H9 (cell line): Measurements from ENCODE around the gene SCYGR4. TPM values are rescaled to one million over a fixed set of nuclear protein-coding genes. Genes with fewer than 3 reads are reported as not detected.

Source experiments
- DNase-seq: peaks from one replicate; pipeline ENCODE4 v3.0.0-alpha.2; 2017
- H2AFZ ChIP-seq: one replicate; pipeline ENCODE4 v1.6.1; 2013; ENCODE audit warnings: mild to moderate bottlenecking, low read length, control low read depth, moderate library complexity
- H2AK5ac ChIP-seq: 2 replicates; pipeline ENCODE4 v1.6.1; 2013; ENCODE audit warnings: low read length, control low read depth, mixed read lengths; ENCODE audit not compliant: insufficient read length
- H2BK120ac ChIP-seq: one replicate; pipeline ENCODE4 v1.6.1; 2013; ENCODE audit warnings: low read depth, mild to moderate bottlenecking, low read length, control low read depth, inconsistent platforms; ENCODE audit not compliant: poor library complexity, severe bottlenecking
- H2BK12ac ChIP-seq: 2 replicates; pipeline ENCODE4 v1.6.1; 2013; ENCODE audit warnings: low read length, control low read depth, mixed read lengths, low read depth; ENCODE audit not compliant: insufficient read length
- H2BK15ac ChIP-seq: 2 replicates; pipeline ENCODE4 v1.6.1; 2013; ENCODE audit warnings: low read depth, low read length, control low read depth
- H2BK20ac ChIP-seq: one replicate; pipeline ENCODE4 v1.6.1; 2013; ENCODE audit warnings: low read depth, mild to moderate bottlenecking, low read length, control low read depth, inconsistent platforms; ENCODE audit not compliant: poor library complexity, severe bottlenecking
- H2BK5ac ChIP-seq: 2 replicates; pipeline ENCODE4 v1.6.1; 2013; ENCODE audit warnings: low read length, control low read depth, mixed read lengths; ENCODE audit not compliant: insufficient read length
- H3K14ac ChIP-seq: 2 replicates; pipeline ENCODE4 v1.6.1; 2013; ENCODE audit warnings: low read length, control low read depth; ENCODE audit not compliant: insufficient read depth
- H3K18ac ChIP-seq: 2 replicates; pipeline ENCODE4 v1.6.1; 2013; ENCODE audit warnings: low read depth, mild to moderate bottlenecking, mixed read lengths, low read length, control low read depth; ENCODE audit not compliant: insufficient read length
- H3K23ac ChIP-seq: 2 replicates; pipeline ENCODE4 v1.6.1; 2013; ENCODE audit warnings: low read length, control low read depth, mixed read lengths, low read depth; ENCODE audit not compliant: insufficient read length
- H3K23me2 ChIP-seq: 2 replicates; pipeline ENCODE4 v1.6.1; 2013; ENCODE audit warnings: low read depth, mild to moderate bottlenecking, mixed read lengths, low read length, control low read depth; ENCODE audit not compliant: insufficient read length, poor library complexity, severe bottlenecking
- H3K27ac ChIP-seq: 2 replicates; pipeline ENCODE4 v1.5.1; 2013; ENCODE audit warnings: low read length, control low read depth, mixed read lengths, low read depth; ENCODE audit not compliant: insufficient read length
- H3K27me3 ChIP-seq: 2 replicates; pipeline ENCODE4 v1.6.1; 2013; ENCODE audit warnings: low read length, control low read depth, inconsistent platforms; ENCODE audit not compliant: insufficient read depth
- H3K4ac ChIP-seq: 2 replicates; pipeline ENCODE4 v1.6.1; 2013; ENCODE audit warnings: low read depth, mild to moderate bottlenecking, control low read depth, inconsistent platforms, low read length, moderate library complexity
- H3K4me1 ChIP-seq: 2 replicates; pipeline ENCODE4 v1.6.1; 2013; ENCODE audit warnings: low read length, control low read depth, inconsistent platforms; ENCODE audit not compliant: insufficient read depth
- H3K4me2 ChIP-seq: 2 replicates; pipeline ENCODE4 v1.6.1; 2013; ENCODE audit warnings: low read length, control low read depth, mixed read lengths; ENCODE audit not compliant: insufficient read length, insufficient read depth
- H3K56ac ChIP-seq: 2 replicates; pipeline ENCODE4 v1.6.1; 2013; ENCODE audit warnings: low read depth, mild to moderate bottlenecking, mixed read lengths, low read length, control low read depth; ENCODE audit not compliant: insufficient read length
- H3K79me1 ChIP-seq: 2 replicates; pipeline ENCODE4 v1.6.1; 2013; ENCODE audit warnings: low read depth, mild to moderate bottlenecking, moderate library complexity, low read length, control low read depth, inconsistent platforms; ENCODE audit not compliant: insufficient read depth, poor library complexity, severe bottlenecking
- H3K79me2 ChIP-seq: 2 replicates; pipeline ENCODE4 v1.6.1; 2013; ENCODE audit warnings: low read length, control low read depth, inconsistent platforms; ENCODE audit not compliant: insufficient read depth
- H3K9ac ChIP-seq: 2 replicates; pipeline ENCODE4 v1.6.1; 2013; ENCODE audit warnings: low read length, control low read depth, mixed read lengths; ENCODE audit not compliant: insufficient read length; ENCODE audit errors: extremely low read depth
- H3K9me3 ChIP-seq: one replicate; pipeline ENCODE4 v1.6.1; 2013; ENCODE audit warnings: low read depth, low read length, inconsistent platforms; ENCODE audit not compliant: control insufficient read depth
- H3T11ph ChIP-seq: one replicate; pipeline ENCODE4 v1.6.1; 2013; ENCODE audit warnings: mild to moderate bottlenecking, low read length, control low read depth, inconsistent platforms
- H4K20me1 ChIP-seq: one replicate; pipeline ENCODE4 v1.6.1; 2013; ENCODE audit not compliant: control insufficient read depth, insufficient read length, insufficient read depth
- H4K5ac ChIP-seq: 2 replicates; pipeline ENCODE4 v1.6.1; 2013; ENCODE audit warnings: low read depth, mild to moderate bottlenecking, mixed read lengths, low read length, control low read depth; ENCODE audit not compliant: insufficient read length
- H4K8ac ChIP-seq: replicated peaks from 2 replicates; pipeline ENCODE4 v1.6.1; 2013; ENCODE audit warnings: low read length, control low read depth, mixed read lengths, low read depth; ENCODE audit not compliant: insufficient read length
- H4K91ac ChIP-seq: 2 replicates; pipeline ENCODE4 v1.6.1; 2013; ENCODE audit warnings: low read depth, mild to moderate bottlenecking, moderate library complexity, mixed read lengths, low read length, control low read depth; ENCODE audit not compliant: insufficient read length
- H3K27ac Mint-ChIP-seq, 3 experiments: 2 replicates in 2 of 3; 3 replicates in 1 of 3; pipeline ENCODE4 v1.8.0; 2020 to 2021; ENCODE audit warnings: mixed read lengths in 3 of 3, mild to moderate bottlenecking in 1 of 3, moderate library complexity in 1 of 3
- H3K27me3 Mint-ChIP-seq: 2 replicates; pipeline ENCODE4 v1.8.0; 2021; ENCODE audit warnings: low read depth, mild to moderate bottlenecking, moderate library complexity, mixed read lengths
- H3K36me3 Mint-ChIP-seq, 3 experiments: 2 replicates in 2 of 3; 3 replicates in 1 of 3; pipeline ENCODE4 v1.8.0; 2020 to 2021; ENCODE audit warnings: low read depth in 3 of 3, mixed read lengths in 3 of 3; ENCODE audit not compliant: insufficient read depth in 1 of 3
- H3K4me1 Mint-ChIP-seq, 2 experiments: 2 replicates each; pipeline ENCODE4 v1.8.0; 2020; ENCODE audit warnings: mixed read lengths in 2 of 2
- H3K4me3 Mint-ChIP-seq, 2 experiments: 2 replicates in 1 of 2; 3 replicates in 1 of 2; pipeline ENCODE4 v1.8.0; 2020 to 2021; ENCODE audit warnings: mild to moderate bottlenecking in 2 of 2, mixed read lengths in 2 of 2, moderate library complexity in 1 of 2
- H3K9me3 Mint-ChIP-seq, 2 experiments: 2 replicates in 1 of 2; 3 replicates in 1 of 2; pipeline ENCODE4 v1.8.0; 2020; ENCODE audit warnings: mild to moderate bottlenecking in 2 of 2, mixed read lengths in 2 of 2, moderate library complexity in 1 of 2
- CTCF ChIP-seq: fragments of 200-600 bp; sonication (generic); conservative IDR thresholded peaks from 3 replicates; pipeline ENCODE4 v1.8.0; 2021; ENCODE audit warnings: antibody characterized with exemption, mild to moderate bottlenecking
- WGBS: extraction: QIAGEN DNeasy Blood & Tissue Kit; methylation state at CpG from one replicate; pipeline ENCODE4 v1.1.7; 2013; ENCODE audit warnings: missing lambda C conversion rate, low lambda C conversion rate, mixed read lengths; ENCODE audit not compliant: insufficient read length; ENCODE audit errors: extremely low coverage; 5-methylcytosine and 5-hydroxymethylcytosine counted together
- total RNA-seq: library from RNA; stranded (reverse); gene quantifications from 2 replicates; pipeline ENCODE4 v1.2.1, GENCODE V29; 2021

The SCYGR4 gene
- total RNA-seq, 1 experiment from 2014 or later = not detected

GRCh38 chr2:227661025-227661649 lies 43.8 kb downstream of the SCYGR4 start:
- Mint-ChIP-seq H3K4me3 (no peak overlapping the region; a peak in 1 of 5 replicates), H3K36me3 (no peaks in the 10 kb centered on the region), H3K9me3 (no peaks in the 10 kb centered on the region), H3K27me3 (peaks cover 2% of the 10 kb centered on the region; the same call in 1 of the 2 replicates), H3K4me1 (peaks cover 15 to 16% of the 10 kb centered on the region in 2 experiments), H3K27ac (0 out of 7 replicates have a peak overlapping the region, but pooled peaks of 1 of the 3 experiments have one; percentile 27)
- no peak overlapping the region for H2BK120ac ChIP-seq
- no peak overlapping the region for H3K4ac ChIP-seq
- no peak overlapping the region for H2BK15ac ChIP-seq
- H3K14ac ChIP-seq = no peak overlapping the region
- H3K9ac ChIP-seq = no peak overlapping the region
- H3K23ac ChIP-seq = no peak overlapping the region
- H4K91ac ChIP-seq = no peak overlapping the region
- no peak overlapping the region for H3K27ac ChIP-seq
- H3K23me2 ChIP-seq = no peaks in the 10 kb centered on the region
- no peak overlapping the region for H3T11ph ChIP-seq
- no peaks in the 10 kb centered on the region for H4K20me1 ChIP-seq
- H4K8ac ChIP-seq = no peak overlapping the region
- no peak overlapping the region for H2BK5ac ChIP-seq
- peak; percentile 45 for DNase-seq
- H2AFZ ChIP-seq = no peak overlapping the region
- H3K4me1 ChIP-seq = peaks cover 8% of the 10 kb centered on the region; the same call in 1 of the 2 replicates
- H2BK12ac ChIP-seq = no peak overlapping the region
- H2AK5ac ChIP-seq = no peak overlapping the region
- H3K56ac ChIP-seq = no peak overlapping the region
- no peak overlapping the region for H3K4me2 ChIP-seq
- H4K5ac ChIP-seq = no peak overlapping the region
- no peak for TF ChIP-seq CTCF
- H2BK20ac ChIP-seq = no peak overlapping the region
- no CpG with 5 or more reads among the region's 7 CpGs for WGBS
- no peaks in the 10 kb centered on the region for H3K9me3 ChIP-seq
- H3K27me3 ChIP-seq = no peaks in the 10 kb centered on the region
- H3K79me2 ChIP-seq = no peaks in the 10 kb centered on the region
- no peaks in the 10 kb centered on the region for H3K79me1 ChIP-seq
- H3K18ac ChIP-seq = no peak overlapping the region
